OCI-M2 (cell line): ENCODE measurements around the gene GPR61.

Source experiments
- DNase-seq: peaks from one replicate; lab custom pipeline; 2025; ENCODE audit not compliant: unreplicated experiment; lab: John Stamatoyannopoulos, UW

Gene GPR61

GRCh38 chr1:109539676-109540075 lies at the start of gene GPR61:
TSS of gene GPR61 (plus strand) at chr1:109539872. CDS start at chr1:109543023, 3,151 bp downstream.
- no peak for DNase-seq

GRCh38 chr1:109490029-109490933 lies 49.4 kb upstream of the GPR61 start:
- peak; percentile 9 for DNase-seq

- DNase-seq, result no peak
Observed at GRCh38 chr1:109490934-109491302, 48.8 kb upstream of the GPR61 start.

- no peak for DNase-seq
Observed at GRCh38 chr1:109491372-109491771, 48.3 kb upstream of the GPR61 start.

GRCh38 chr1:109492779-109493178 lies 46.9 kb upstream of the GPR61 start:
- DNase-seq, result no peak

GRCh38 chr1:109493227-109493626 lies 46.4 kb upstream of the GPR61 start:
- no peak for DNase-seq

GRCh38 chr1:109493805-109494539 lies 45.7 kb upstream of the GPR61 start, which contains the start of gene CYB561D1:
TSS of gene CYB561D1 (plus strand) at chr1:109494094. CDS start at chr1:109494140, 46 bp downstream.
- no peak for DNase-seq

- DNase-seq, result no peak
Observed at GRCh38 chr1:109495738-109496137, 43.9 kb upstream of the GPR61 start.

- no peak for DNase-seq
Observed at GRCh38 chr1:109497449-109498160, 42.1 kb upstream of the GPR61 start.

- no peak for DNase-seq
Observed at GRCh38 chr1:109498161-109498801, 41.4 kb upstream of the GPR61 start.

- no peak for DNase-seq
Observed at GRCh38 chr1:109499081-109499480, 40.6 kb upstream of the GPR61 start.

GRCh38 chr1:109499661-109500536 lies 39.8 kb upstream of the GPR61 start:
- no peak for DNase-seq

- no peak for DNase-seq
Observed at GRCh38 chr1:109500941-109501381, 38.7 kb upstream of the GPR61 start.

- DNase-seq, result peak; percentile 32
Observed at GRCh38 chr1:109501644-109502363, 37.9 kb upstream of the GPR61 start.

- DNase-seq, result no peak
Observed at GRCh38 chr1:109502364-109502851, 37.3 kb upstream of the GPR61 start.

GRCh38 chr1:109503935-109504334 lies 35.7 kb upstream of the GPR61 start:
- DNase-seq, result no peak

GRCh38 chr1:109504974-109505373 lies 34.7 kb upstream of the GPR61 start:
- no peak for DNase-seq

GRCh38 chr1:109508001-109508872 lies 31.4 kb upstream of the GPR61 start:
- DNase-seq, result no peak
